ENCODE measurements around the gene TAS2R3.

TAS2R3 gene

GRCh38 chr7:141788296-141788695, 24.4 kb downstream of the TAS2R3 start:
- DNase-seq, result no peak

- DNase-seq, result no peak
Measured at GRCh38 chr7:141789917-141790316, 26.0 kb downstream of the TAS2R3 start, which contains the start of gene TAS2R5. Gene TAS2R5, plus strand, starts transcription at chr7:141790217. Its CDS starts 145 bp downstream, at chr7:141790362.

- no peak for DNase-seq
Measured at GRCh38 chr7:141792526-141792925, 28.6 kb downstream of the TAS2R3 start.
